ENCODE results near the gene TEDC1.

GRCh38 chr14:105487449-105487985 lies 3.5 kb upstream of the TEDC1 start:
- TF ChIP-seq CTCF (IDR thresholded peaks at IDR 0.05 in 4 of 5, conservative IDR thresholded peaks at IDR 0.05 in 1 of 5) (no peak), POLR2A (IDR thresholded peaks at IDR 0.05) (no peak)

Measured in gastrocnemius medialis (tissue), 4 donors.